T1000 (cell line): Measurements from ENCODE around the gene TTC16.
"Not testable (repeated sequence)": the region's sequence is repeated elsewhere in the genome, so short reads cannot be mapped to it uniquely, and the experiment has no call there.

Experiments used
- DNase-seq: peaks from one replicate; lab custom pipeline; 2025; ENCODE audit warnings: mixed read lengths; lab: John Stamatoyannopoulos, UW

The TTC16 gene

GRCh38 chr9:127769101-127769500 is 53.2 kb downstream of the TTC16 start:
- no peak for DNase-seq

GRCh38 chr9:127769929-127770582 is 54.2 kb downstream of the TTC16 start:
- DNase-seq = no peak

- DNase-seq = no peak
Observed at GRCh38 chr9:127770583-127770904, 54.7 kb downstream of the TTC16 start.

GRCh38 chr9:127770905-127771569 is 55.2 kb downstream of the TTC16 start:
- peak; percentile 95 for DNase-seq

- no peak for DNase-seq
Observed at GRCh38 chr9:127771570-127772189, 55.8 kb downstream of the TTC16 start.

- DNase-seq = no peak
Observed at GRCh38 chr9:127772603-127773002, 56.7 kb downstream of the TTC16 start.

GRCh38 chr9:127773272-127773671 is 57.4 kb downstream of the TTC16 start:
- no peak for DNase-seq

DNA sequence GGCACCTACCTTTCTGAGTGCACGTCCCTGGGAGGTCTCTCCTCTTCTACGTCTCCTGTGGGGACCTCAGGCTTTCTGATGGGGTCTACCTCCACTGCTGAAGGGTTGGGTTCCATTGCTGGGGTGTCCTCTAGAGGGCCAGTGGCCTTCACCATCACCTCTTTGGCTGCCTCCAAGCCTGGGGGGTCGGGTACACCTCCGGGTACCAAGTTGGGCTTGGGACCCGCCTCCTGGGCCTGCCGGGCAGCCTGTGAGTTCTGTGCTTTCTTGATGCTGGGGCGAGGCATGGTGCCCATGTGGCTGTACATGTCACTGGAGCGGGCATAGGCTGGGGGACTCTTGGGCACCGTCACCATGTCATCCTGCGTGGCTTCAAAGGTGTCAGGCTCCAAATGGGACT is 58.1 kb downstream of the TTC16 start:
- no peak for DNase-seq

GRCh38 chr9:127776195-127776923 is 60.5 kb downstream of the TTC16 start:
- no peak for DNase-seq

GRCh38 chr9:127776924-127777289 is 61.0 kb downstream of the TTC16 start:
- DNase-seq = no peak

GRCh38 chr9:127777368-127777980 is 61.6 kb downstream of the TTC16 start:
- DNase-seq = no peak

DNA sequence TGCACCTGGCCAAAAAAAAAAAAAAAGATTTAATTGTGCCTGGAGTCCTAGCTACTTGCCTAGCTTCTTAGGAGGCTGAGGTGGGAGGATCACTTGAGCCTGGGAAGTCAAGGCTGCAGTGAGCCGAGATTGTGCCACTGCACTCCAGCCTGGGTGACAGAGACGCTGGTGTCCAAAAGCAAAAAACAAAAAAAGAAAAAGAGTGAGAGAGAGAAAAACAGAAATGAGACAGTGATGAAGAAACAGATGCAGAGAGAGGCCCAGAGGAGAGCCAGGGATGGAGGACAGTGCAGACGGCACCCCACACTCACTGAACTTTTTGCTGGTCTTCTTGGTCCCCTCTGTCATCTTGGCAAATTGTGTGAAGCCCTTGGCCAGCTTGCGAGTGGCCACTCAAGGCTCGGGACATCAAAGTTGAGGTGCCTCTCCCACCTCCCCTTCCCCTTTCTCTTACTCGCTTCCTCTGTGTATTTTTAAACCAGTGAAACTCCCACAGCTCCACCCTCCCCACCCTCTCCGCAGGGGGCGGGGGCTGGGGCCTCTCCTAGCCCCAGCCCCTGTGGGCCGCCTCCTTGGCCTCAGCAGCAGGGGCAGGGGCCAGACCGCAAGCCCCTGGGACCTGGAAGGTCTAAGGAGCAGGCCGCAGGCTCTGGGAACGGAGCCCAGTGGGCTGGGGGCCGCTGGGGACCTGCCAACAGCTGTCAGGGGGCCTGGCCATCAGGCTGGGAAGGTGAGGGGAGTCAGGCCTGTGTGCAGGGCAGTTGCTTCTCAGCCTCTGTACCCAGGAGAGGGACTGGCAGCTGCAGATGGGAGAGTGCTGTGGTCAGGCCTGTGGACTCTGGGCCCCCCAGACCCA is 62.6 kb downstream of the TTC16 start, which contains the start of gene SH2D3C:
Gene SH2D3C (minus strand): TSS at position 387 of the 856 bp plus-strand sequence. CDS start 39 bp downstream, at position 348.
- DNase-seq = no peak

- no peak for DNase-seq
Observed at GRCh38 chr9:127779136-127779981, 63.5 kb downstream of the TTC16 start.

- DNase-seq = no peak
Observed at GRCh38 chr9:127780126-127780885, 64.4 kb downstream of the TTC16 start.

DNA sequence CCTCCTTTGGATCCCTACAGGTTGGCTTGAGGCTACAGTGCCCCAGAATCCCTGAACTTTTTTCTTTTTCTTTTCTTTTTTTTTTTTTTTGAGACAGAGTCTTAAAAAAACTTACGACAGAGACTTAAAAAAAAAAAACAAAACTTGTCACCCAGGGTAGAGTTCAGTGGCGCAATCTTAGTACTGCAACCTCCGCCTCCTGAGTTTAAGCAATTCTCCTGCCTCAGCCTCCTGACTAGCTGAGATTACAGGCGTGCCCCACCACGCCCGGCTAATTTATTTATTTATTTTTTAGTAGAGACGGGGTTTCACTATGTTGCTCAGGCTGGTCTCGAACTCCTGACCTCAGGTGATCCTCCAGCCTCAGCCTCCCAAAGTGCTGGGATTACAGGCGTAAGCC is 65.0 kb downstream of the TTC16 start:
- DNase-seq = not testable (repeated sequence)
